Choroid plexus epithelial cell (primary cell): ENCODE results near the gene MATN1.
A peak's percentile ranks its signal among the peaks of the same experiment; 100 is the strongest.

Source experiments
- DNase-seq: peaks from one replicate; pipeline ENCODE4 v3.0.0-alpha.2; 2010; ENCODE audit warnings: low read depth
- H3K4me3 ChIP-seq: 2 replicates; pipeline ENCODE4 v1.5.1; 2011; ENCODE audit warnings: low read depth, mild to moderate bottlenecking, control low read depth, low read length, moderate library complexity
- CTCF ChIP-seq: conservative IDR thresholded peaks from 2 replicates; pipeline ENCODE4 v1.5.1; 2011; ENCODE audit warnings: low read depth, mild to moderate bottlenecking, control low read depth, inconsistent platforms, low read length, moderate library complexity

The MATN1 gene

GRCh38 chr1:30668546-30669327 lies 54.6 kb downstream of the MATN1 start:
- DNase-seq = peak; percentile 9
- no peak for TF ChIP-seq CTCF
- H3K4me3 ChIP-seq = no peak overlapping the region

DNA sequence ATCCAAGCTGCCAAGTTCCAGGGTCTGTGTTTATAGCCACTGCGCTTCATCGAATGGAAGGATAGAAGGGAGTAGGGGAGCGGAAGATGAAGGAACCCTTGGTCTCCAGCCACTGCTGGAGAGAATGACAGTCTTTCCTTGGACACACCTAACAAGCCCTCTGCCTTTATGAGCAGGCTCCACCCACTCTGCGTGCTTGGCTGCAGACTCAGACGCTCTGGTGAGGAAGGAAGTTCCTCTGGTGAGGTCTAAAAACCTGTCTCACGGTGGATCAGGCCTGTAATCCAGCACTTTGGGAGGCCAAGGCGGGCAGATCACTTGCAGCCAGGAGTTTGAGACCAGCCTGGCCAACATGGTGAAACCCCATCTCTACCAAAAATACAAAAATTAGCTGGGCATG lies 55.4 kb downstream of the MATN1 start:
- TF ChIP-seq CTCF = no peak
- peak; percentile 23 for DNase-seq
- no peak overlapping the region for H3K4me3 ChIP-seq

GRCh38 chr1:30666756-30667273 lies 56.6 kb downstream of the MATN1 start:
- no peak overlapping the region for H3K4me3 ChIP-seq
- DNase-seq = no peak
- TF ChIP-seq CTCF = no peak

DNA sequence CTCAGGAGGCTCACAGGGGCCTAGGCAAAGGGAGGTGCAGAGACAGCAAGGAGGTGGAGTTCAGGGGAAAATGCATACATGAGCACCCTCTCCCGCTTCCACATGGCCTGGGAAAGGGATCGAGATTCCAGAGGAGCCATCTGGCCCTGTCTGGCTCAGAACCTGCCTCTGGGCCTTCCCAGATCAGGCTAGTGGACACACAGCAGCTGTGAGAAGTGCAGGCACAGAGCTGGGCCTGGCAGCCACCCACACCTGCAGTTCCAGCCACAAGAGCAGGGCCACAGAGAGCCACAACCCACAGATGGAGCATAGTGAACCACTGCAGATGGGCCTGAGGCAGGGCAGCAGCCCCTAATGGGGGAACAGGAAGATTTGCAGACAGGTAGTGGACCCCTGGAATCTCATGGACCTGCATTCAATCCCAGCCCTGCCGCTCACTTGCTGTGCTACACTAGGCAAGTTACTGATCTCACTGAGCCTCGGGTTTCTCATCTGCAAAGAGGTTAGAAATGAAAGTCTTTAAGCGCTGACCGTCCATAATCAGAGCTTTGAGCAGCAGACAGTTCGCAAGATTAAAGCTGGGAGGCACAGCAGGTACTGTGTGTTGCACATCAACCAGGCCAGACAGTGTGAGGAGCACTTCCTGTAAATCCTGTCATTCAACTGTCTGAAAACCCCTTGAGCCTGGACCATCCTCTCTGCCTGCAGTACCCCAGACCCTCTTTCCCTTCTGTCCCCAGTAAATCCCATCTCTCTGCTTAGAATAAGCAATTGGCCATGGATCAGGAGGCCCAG lies 58.0 kb downstream of the MATN1 start:
- DNase-seq = no peak
- no peak for TF ChIP-seq CTCF
- H3K4me3 ChIP-seq = no peak overlapping the region

DNA sequence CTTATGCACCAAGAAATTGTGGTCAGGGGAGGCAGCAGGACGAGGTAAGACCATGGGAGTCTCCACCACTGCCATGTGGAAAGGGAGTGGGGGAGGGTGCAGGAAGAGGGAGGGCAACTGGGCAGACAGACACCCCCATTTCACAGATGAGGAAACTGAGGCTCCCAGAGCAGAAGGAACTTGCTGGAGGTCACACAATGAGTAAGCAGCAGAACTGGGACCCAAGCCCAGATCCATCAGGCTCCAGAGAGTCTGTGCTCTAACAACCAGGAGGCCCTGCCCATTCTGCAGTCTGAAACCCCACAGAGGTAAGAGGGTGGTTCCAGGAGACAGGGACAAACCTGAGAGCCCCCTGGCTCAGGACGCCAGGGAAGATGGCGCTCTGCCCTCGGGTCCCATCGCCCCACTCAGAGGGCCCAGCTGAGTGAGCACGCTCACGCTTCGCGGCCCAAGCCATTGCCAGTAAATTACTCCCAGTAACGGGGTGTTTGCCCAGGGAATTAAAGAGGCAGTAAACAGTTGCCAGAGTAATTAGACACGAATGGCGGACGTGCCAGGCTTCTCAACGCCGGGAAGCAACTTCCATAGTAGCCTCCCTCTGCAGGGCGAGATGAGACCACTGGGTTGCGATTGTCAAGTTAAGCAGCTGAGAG lies 59.2 kb downstream of the MATN1 start:
- TF ChIP-seq CTCF = no peak
- no peak overlapping the region for H3K4me3 ChIP-seq
- no peak for DNase-seq

DNA sequence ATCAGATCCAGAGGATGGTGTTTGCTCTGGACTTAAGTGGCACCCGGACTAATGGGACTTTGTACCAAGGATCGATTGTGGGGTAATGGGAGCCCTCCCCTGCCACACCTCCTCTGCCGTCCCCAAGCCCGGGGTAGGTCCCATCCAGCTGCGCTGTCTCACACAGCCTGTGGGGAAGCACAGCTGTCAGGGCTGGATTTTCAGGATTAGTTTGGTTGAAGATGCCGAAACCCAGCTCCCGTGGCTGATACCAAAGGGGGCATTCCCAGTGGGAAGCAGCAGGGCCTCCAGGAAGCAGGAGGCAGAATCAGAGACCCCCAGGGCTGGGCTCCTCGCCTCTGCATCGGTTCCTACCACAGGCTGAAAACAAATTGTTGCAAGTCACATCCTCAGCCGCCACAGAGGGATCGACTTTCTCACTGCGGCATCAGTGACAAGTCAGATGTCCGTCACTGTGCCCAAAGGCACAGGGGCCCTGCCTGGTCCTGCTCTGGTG lies 59.7 kb downstream of the MATN1 start:
- TF ChIP-seq CTCF = no peak
- no peak for DNase-seq
- no peak overlapping the region for H3K4me3 ChIP-seq
